HEK293 (cell line): ENCODE results near the gene SLC2A4RG.

Experiments used
- MEIS1 ChIP-seq: sonication (generic); formaldehyde crosslinking; IDR thresholded peaks from 2 replicates; pipeline ENCODE4 v1.8.1; 2022; ENCODE audit warnings: missing genetic modification reagents, mild to moderate bottlenecking, borderline replicate concordance
- RBAK ChIP-seq: fragments of 450-650 bp; formaldehyde crosslinking; IDR thresholded peaks from 2 replicates; pipeline ENCODE4 v1.5.1; 2016; ENCODE audit warnings: missing biosample characterization, missing genetic modification characterization
- SALL2 ChIP-seq: fragments of 450-650 bp; formaldehyde crosslinking; IDR thresholded peaks from 2 replicates; pipeline ENCODE4 v1.5.0; 2017; ENCODE audit warnings: missing biosample characterization, mild to moderate bottlenecking, missing genetic modification characterization, borderline replicate concordance
- TCF7L2 ChIP-seq: IDR thresholded peaks from 2 replicates; pipeline ENCODE4 v1.6.1; 2011; ENCODE audit warnings: low read depth, mild to moderate bottlenecking, inconsistent platforms, low read length, moderate library complexity, borderline replicate concordance
- TRIM28 ChIP-seq: IDR thresholded peaks from 2 replicates; pipeline ENCODE4 v1.6.1; 2011; ENCODE audit warnings: low read length, control low read depth, borderline replicate concordance
- YY1 ChIP-seq: fragments of 450-650 bp; formaldehyde crosslinking; IDR thresholded peaks from 2 replicates; pipeline ENCODE4 v1.5.1; 2018; ENCODE audit warnings: missing biosample characterization, missing genetic modification characterization
- ZNF202 ChIP-seq: fragments of 450-650 bp; formaldehyde crosslinking; IDR thresholded peaks from 2 replicates; pipeline ENCODE4 v1.5.1; 2016; ENCODE audit warnings: missing biosample characterization, missing genetic modification characterization, borderline replicate concordance
- ZNF324 ChIP-seq: fragments of 450-650 bp; formaldehyde crosslinking; IDR thresholded peaks from 2 replicates; pipeline ENCODE4 v1.5.1; 2016; ENCODE audit warnings: missing biosample characterization, missing genetic modification characterization
- ZNF335 ChIP-seq: fragments of 450-650 bp; formaldehyde crosslinking; conservative IDR thresholded peaks from 2 replicates; pipeline ENCODE4 v1.5.1; 2016; ENCODE audit warnings: missing biosample characterization, missing genetic modification characterization
- ZNF664 ChIP-seq: fragments of 450-650 bp; formaldehyde crosslinking; IDR thresholded peaks from 2 replicates; pipeline ENCODE4 v1.5.1; 2016; ENCODE audit warnings: missing biosample characterization, missing genetic modification characterization
- TF ChIP-seq, protein P1 (sequence below): fragments of 450-650 bp; formaldehyde crosslinking; IDR thresholded peaks from 2 replicates; pipeline ENCODE4 v1.5.1; 2016; ENCODE audit warnings: missing biosample characterization, missing genetic modification characterization
- TF ChIP-seq, protein P2 (sequence below): fragments of 450-650 bp; formaldehyde crosslinking; IDR thresholded peaks from 2 replicates; pipeline ENCODE4 v1.5.1; 2016; ENCODE audit warnings: missing biosample characterization, missing genetic modification characterization
- TF ChIP-seq, protein P3 (sequence below): fragments of 450-650 bp; formaldehyde crosslinking; IDR thresholded peaks from 2 replicates; pipeline ENCODE4 v1.5.1; 2016; ENCODE audit warnings: missing biosample characterization, missing genetic modification characterization
- TF ChIP-seq, protein P4 (sequence below): fragments of 450-650 bp; formaldehyde crosslinking; IDR thresholded peaks from 2 replicates; pipeline ENCODE4 v1.5.1; 2016; ENCODE audit warnings: missing biosample characterization, missing genetic modification characterization, low read depth

DNA sequence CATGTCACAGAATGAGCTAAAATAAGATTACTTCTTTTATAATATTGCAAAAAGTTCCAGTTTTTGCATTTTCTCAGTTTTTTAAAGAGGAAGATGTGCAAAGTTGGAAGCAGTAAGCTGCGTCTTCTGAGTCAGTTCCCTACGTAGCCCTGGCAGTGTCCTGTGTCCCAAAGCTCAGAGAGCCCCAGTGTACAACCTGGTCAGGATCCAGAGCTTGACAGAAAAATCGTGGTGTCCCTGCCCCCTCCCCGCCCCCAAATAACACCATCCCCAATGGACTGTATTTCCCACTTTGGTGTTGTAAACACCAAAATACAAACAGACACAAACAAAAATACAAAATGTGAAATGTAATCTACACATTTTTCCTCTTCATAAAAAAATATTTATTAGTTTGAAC lies 4.6 kb downstream of the SLC2A4RG start:
- no peak for TF ChIP-seq ZNF335 (tag by site-specific recombination)
- TF ChIP-seq, protein P1, sequence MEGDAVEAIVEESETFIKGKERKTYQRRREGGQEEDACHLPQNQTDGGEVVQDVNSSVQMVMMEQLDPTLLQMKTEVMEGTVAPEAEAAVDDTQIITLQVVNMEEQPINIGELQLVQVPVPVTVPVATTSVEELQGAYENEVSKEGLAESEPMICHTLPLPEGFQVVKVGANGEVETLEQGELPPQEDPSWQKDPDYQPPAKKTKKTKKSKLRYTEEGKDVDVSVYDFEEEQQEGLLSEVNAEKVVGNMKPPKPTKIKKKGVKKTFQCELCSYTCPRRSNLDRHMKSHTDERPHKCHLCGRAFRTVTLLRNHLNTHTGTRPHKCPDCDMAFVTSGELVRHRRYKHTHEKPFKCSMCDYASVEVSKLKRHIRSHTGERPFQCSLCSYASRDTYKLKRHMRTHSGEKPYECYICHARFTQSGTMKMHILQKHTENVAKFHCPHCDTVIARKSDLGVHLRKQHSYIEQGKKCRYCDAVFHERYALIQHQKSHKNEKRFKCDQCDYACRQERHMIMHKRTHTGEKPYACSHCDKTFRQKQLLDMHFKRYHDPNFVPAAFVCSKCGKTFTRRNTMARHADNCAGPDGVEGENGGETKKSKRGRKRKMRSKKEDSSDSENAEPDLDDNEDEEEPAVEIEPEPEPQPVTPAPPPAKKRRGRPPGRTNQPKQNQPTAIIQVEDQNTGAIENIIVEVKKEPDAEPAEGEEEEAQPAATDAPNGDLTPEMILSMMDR (tag by site-specific recombination): no peak
- no peak for TF ChIP-seq ZNF664 (tag by site-specific recombination)
- TF ChIP-seq, protein P2, sequence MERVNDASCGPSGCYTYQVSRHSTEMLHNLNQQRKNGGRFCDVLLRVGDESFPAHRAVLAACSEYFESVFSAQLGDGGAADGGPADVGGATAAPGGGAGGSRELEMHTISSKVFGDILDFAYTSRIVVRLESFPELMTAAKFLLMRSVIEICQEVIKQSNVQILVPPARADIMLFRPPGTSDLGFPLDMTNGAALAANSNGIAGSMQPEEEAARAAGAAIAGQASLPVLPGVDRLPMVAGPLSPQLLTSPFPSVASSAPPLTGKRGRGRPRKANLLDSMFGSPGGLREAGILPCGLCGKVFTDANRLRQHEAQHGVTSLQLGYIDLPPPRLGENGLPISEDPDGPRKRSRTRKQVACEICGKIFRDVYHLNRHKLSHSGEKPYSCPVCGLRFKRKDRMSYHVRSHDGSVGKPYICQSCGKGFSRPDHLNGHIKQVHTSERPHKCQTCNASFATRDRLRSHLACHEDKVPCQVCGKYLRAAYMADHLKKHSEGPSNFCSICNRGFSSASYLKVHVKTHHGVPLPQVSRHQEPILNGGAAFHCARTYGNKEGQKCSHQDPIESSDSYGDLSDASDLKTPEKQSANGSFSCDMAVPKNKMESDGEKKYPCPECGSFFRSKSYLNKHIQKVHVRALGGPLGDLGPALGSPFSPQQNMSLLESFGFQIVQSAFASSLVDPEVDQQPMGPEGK (tag by site-specific recombination): no peak
- no peak for TF ChIP-seq SALL2 (tag by site-specific recombination)
- TF ChIP-seq MEIS1 (CRISPR knock-in tag): no peak
- no peak for TF ChIP-seq ZNF202 (tag by site-specific recombination)
- no peak for TF ChIP-seq RBAK
- no peak for TF ChIP-seq YY1 (tag by site-specific recombination)
- TF ChIP-seq TCF7L2: no peak
- TF ChIP-seq, protein P3, sequence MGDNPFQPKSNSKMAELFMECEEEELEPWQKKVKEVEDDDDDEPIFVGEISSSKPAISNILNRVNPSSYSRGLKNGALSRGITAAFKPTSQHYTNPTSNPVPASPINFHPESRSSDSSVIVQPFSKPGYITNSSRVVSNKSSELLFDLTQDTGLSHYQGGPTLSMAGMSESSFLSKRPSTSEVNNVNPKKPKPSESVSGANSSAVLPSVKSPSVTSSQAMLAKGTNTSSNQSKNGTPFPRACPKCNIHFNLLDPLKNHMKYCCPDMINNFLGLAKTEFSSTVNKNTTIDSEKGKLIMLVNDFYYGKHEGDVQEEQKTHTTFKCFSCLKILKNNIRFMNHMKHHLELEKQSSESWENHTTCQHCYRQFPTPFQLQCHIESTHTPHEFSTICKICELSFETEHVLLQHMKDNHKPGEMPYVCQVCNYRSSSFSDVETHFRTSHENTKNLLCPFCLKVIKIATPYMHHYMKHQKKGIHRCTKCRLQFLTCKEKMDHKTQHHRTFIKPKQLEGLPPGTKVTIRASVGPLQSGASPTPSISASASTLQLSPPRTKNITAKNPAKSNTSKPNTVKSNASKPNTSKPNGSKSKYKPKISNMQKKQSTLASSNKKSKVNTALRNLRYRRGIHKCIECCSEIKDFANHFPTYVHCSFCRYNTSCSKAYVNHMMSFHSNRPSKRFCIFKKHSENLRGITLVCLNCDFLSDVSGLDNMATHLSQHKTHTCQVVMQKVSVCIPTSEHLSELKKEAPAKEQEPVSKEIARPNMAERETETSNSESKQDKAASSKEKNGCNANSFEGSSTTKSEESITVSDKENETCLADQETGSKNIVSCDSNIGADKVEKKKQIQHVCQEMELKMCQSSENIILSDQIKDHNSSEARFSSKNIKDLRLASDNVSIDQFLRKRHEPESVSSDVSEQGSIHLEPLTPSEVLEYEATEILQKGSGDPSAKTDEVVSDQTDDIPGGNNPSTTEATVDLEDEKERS (tag by site-specific recombination): no peak
- TF ChIP-seq, protein P4, sequence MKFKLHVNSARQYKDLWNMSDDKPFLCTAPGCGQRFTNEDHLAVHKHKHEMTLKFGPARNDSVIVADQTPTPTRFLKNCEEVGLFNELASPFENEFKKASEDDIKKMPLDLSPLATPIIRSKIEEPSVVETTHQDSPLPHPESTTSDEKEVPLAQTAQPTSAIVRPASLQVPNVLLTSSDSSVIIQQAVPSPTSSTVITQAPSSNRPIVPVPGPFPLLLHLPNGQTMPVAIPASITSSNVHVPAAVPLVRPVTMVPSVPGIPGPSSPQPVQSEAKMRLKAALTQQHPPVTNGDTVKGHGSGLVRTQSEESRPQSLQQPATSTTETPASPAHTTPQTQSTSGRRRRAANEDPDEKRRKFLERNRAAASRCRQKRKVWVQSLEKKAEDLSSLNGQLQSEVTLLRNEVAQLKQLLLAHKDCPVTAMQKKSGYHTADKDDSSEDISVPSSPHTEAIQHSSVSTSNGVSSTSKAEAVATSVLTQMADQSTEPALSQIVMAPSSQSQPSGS (tag by site-specific recombination): no peak
- TF ChIP-seq TRIM28: no peak
- no peak for TF ChIP-seq ZNF324 (tag by site-specific recombination)
